H1 (cell line): ENCODE results near the gene HAVCR2. TPM values are rescaled to one million over a fixed set of nuclear protein-coding genes. Genes with fewer than 3 reads are reported as not detected.

Source experiments
- CTCF ChIA-PET: fragments of 300-600 bp; sonication (Branson Sonifier 250); formaldehyde crosslinking; loops from one replicate; lab custom pipeline; 2021; ENCODE audit not compliant: partially characterized antibody; lab: Charles Lee
- POLR2A ChIA-PET: fragments of 300-600 bp; sonication (Branson Sonifier 250); formaldehyde crosslinking; loops from one replicate; lab custom pipeline; 2021; ENCODE audit warnings: inconsistent platforms; ENCODE audit not compliant: partially characterized antibody; lab: Charles Lee
- DNase-seq, 2 experiments: peaks; one replicate each; pipeline versions ENCODE4 v3.0.0 to v3.0.0-alpha.2; 2010 to 2022; ENCODE audit warnings: low spot score in 2 of 2, low read depth in 1 of 2, mixed read lengths in 1 of 2
- FAIRE-seq: peaks from 2 replicates; lab custom pipeline; 2011; peaks lifted over from hg19 to GRCh38; lab: Jason Lieb, UNC
- H2AFZ ChIP-seq: 2 replicates; pipeline ENCODE4 v1.8.1; 2012; ENCODE audit warnings: low read length, inconsistent platforms
- H2AK5ac ChIP-seq: 2 replicates; pipeline ENCODE4 v1.6.1; 2013; ENCODE audit warnings: low read depth, low read length
- H2BK120ac ChIP-seq: replicated peaks from 2 replicates; pipeline ENCODE3; 2013; ENCODE audit warnings: low read depth, low read length, inconsistent platforms
- H2BK12ac ChIP-seq: 2 replicates; pipeline ENCODE4 v1.6.1; 2013; ENCODE audit warnings: low read depth, low read length
- H2BK15ac ChIP-seq: 2 replicates; pipeline ENCODE4 v1.6.1; 2013; ENCODE audit warnings: low read length
- H2BK20ac ChIP-seq: 2 replicates; pipeline ENCODE4 v1.6.1; 2013; ENCODE audit warnings: low read length
- H2BK5ac ChIP-seq: 2 replicates; pipeline ENCODE4 v1.6.1; 2013; ENCODE audit warnings: low read depth, low read length
- H3K14ac ChIP-seq: 2 replicates; pipeline ENCODE4 v1.6.1; 2013; ENCODE audit warnings: inconsistent platforms; ENCODE audit not compliant: insufficient read length
- H3K18ac ChIP-seq: 2 replicates; pipeline ENCODE4 v1.6.1; 2013; ENCODE audit warnings: low read length; ENCODE audit errors: extremely low read depth
- H3K23ac ChIP-seq: 2 replicates; pipeline ENCODE4 v1.6.1; 2013; ENCODE audit warnings: inconsistent platforms; ENCODE audit not compliant: insufficient read length
- H3K23me2 ChIP-seq: 2 replicates; pipeline ENCODE4 v1.6.1; 2013; ENCODE audit warnings: low read depth, low read length
- H3K27ac ChIP-seq: 2 replicates; pipeline ENCODE4 v1.6.1; 2011; ENCODE audit warnings: low read depth, low read length, inconsistent platforms
- H3K27me3 ChIP-seq, 4 experiments: replicated peaks in 1 of 4; 1 replicate in 1 of 4; 2 replicates in 3 of 4; pipeline versions ENCODE4 v1.6.1 to v1.8.1; 2011 to 2013; ENCODE audit warnings: low read length in 3 of 4, mild to moderate bottlenecking in 3 of 4, inconsistent platforms in 2 of 4, mixed read lengths in 2 of 4, moderate library complexity in 1 of 4; ENCODE audit not compliant: control insufficient read depth in 3 of 4, insufficient read depth in 3 of 4; ENCODE audit errors: extremely low read depth in 1 of 4
- H3K36me3 ChIP-seq, 4 experiments: 2 replicates each; pipeline versions ENCODE4 v1.6.1 to v1.8.1; 2011 to 2013; ENCODE audit warnings: mild to moderate bottlenecking in 4 of 4, low read length in 3 of 4, moderate library complexity in 2 of 4, control low read depth in 1 of 4, inconsistent platforms in 1 of 4; ENCODE audit not compliant: insufficient read depth in 4 of 4, control insufficient read depth in 2 of 4
- H3K4ac ChIP-seq: replicated peaks from 2 replicates; pipeline ENCODE3; 2013; ENCODE audit warnings: low read length, low read depth, mixed read lengths, inconsistent platforms; ENCODE audit not compliant: insufficient read length
- H3K4me1 ChIP-seq, 4 experiments: replicated peaks in 1 of 4; 1 replicate in 1 of 4; 2 replicates in 3 of 4; pipeline versions ENCODE4 v1.6.1 to v1.8.1; 2011 to 2013; ENCODE audit warnings: low read length in 3 of 4, inconsistent platforms in 2 of 4, mixed read lengths in 1 of 4; ENCODE audit not compliant: insufficient read depth in 4 of 4, control insufficient read depth in 3 of 4
- H3K4me2 ChIP-seq, 2 experiments: 2 replicates each; pipeline versions ENCODE4 v1.6.1 to v1.8.1; 2011 to 2013; ENCODE audit warnings: low read depth in 2 of 2, low read length in 2 of 2, control low read depth in 1 of 2, inconsistent platforms in 1 of 2, mild to moderate bottlenecking in 1 of 2; ENCODE audit not compliant: insufficient read depth in 1 of 2
- H3K4me3 ChIP-seq, 4 experiments: fragments of 200-600, 300-600 bp in 1 of 4; sonication (generic), shearing (Covaris generic), sonication (Bioruptor Twin) in 1 of 4; 2 replicates each; pipeline versions ENCODE4 v1.5.1 to v1.8.1; 2011 to 2016; ENCODE audit warnings: low read length in 4 of 4, low read depth in 3 of 4, control low read depth in 2 of 4, inconsistent platforms in 2 of 4, mild to moderate bottlenecking in 2 of 4, mixed read lengths in 1 of 4, moderate library complexity in 1 of 4; ENCODE audit not compliant: insufficient read depth in 2 of 4; ENCODE audit errors: extremely low read depth in 1 of 4
- H3K56ac ChIP-seq: replicated peaks from 2 replicates; pipeline ENCODE3; 2013; ENCODE audit warnings: low read depth, mild to moderate bottlenecking, mixed read lengths, low read length, inconsistent platforms; ENCODE audit not compliant: insufficient read length
- H3K79me1 ChIP-seq: 2 replicates; pipeline ENCODE4 v1.6.1; 2013; ENCODE audit warnings: low read depth, low read length, control low read depth
- H3K79me2 ChIP-seq, 2 experiments: 2 replicates each; pipeline versions ENCODE4 v1.6.1 to v1.8.1; 2012 to 2013; ENCODE audit warnings: low read length in 2 of 2, mild to moderate bottlenecking in 2 of 2, inconsistent platforms in 1 of 2; ENCODE audit not compliant: insufficient read depth in 2 of 2, control insufficient read depth in 1 of 2
- H3K9ac ChIP-seq, 4 experiments: replicated peaks in 1 of 4; 1 replicate in 1 of 4; 2 replicates in 3 of 4; pipeline versions ENCODE4 v1.6.1 to v1.8.1; 2011 to 2013; ENCODE audit warnings: low read depth in 3 of 4, low read length in 3 of 4, control low read depth in 2 of 4, mild to moderate bottlenecking in 2 of 4, moderate library complexity in 2 of 4, inconsistent platforms in 1 of 4; ENCODE audit errors: extremely low read depth in 1 of 4
- H3K9me3 ChIP-seq, 2 experiments: 2 replicates each; pipeline versions ENCODE4 v1.6.1 to v1.8.1; 2012 to 2013; ENCODE audit warnings: mild to moderate bottlenecking in 2 of 2, moderate library complexity in 2 of 2, control low read depth in 1 of 2, inconsistent platforms in 1 of 2, low read depth in 1 of 2, low read length in 1 of 2, mixed read lengths in 1 of 2; ENCODE audit not compliant: insufficient read depth in 2 of 2
- H4K20me1 ChIP-seq, 2 experiments: replicated peaks in 1 of 2; 2 replicates each; pipeline versions ENCODE3 to v1.8.1; 2011 to 2013; ENCODE audit warnings: inconsistent platforms in 2 of 2, low read length in 2 of 2, mild to moderate bottlenecking in 1 of 2; ENCODE audit not compliant: insufficient read depth in 2 of 2, control insufficient read depth in 1 of 2
- H4K5ac ChIP-seq: 2 replicates; pipeline ENCODE4 v1.6.1; 2013; ENCODE audit warnings: low read length, low read depth, mixed read lengths, inconsistent platforms; ENCODE audit not compliant: insufficient read length
- H4K8ac ChIP-seq: 2 replicates; pipeline ENCODE4 v1.8.0; 2013; ENCODE audit warnings: mild to moderate bottlenecking, moderate library complexity, low read length, inconsistent platforms; ENCODE audit not compliant: insufficient read depth; ENCODE audit errors: extremely low read depth
- H4K91ac ChIP-seq: replicated peaks from 2 replicates; pipeline ENCODE3; 2013; ENCODE audit warnings: low read length, mixed read lengths, inconsistent platforms; ENCODE audit not compliant: insufficient read length
- BRCA1 ChIP-seq: IDR thresholded peaks from 2 replicates; pipeline ENCODE4 v1.6.1; 2012; ENCODE audit warnings: low read depth, low read length, improper control_type of control experiment
- CBX8 ChIP-seq: fragments of 300-800, 300-1000 bp; sonication (generic); IDR thresholded peaks from 2 replicates; pipeline ENCODE4 v1.7.1; 2016; ENCODE audit warnings: low read depth, low read length, borderline replicate concordance
- CHD2 ChIP-seq: IDR thresholded peaks from 2 replicates; pipeline ENCODE4 v1.6.1; 2012; ENCODE audit warnings: low read length, improper control_type of control experiment
- E2F6 ChIP-seq: IDR thresholded peaks from 2 replicates; pipeline ENCODE4 v1.6.1; 2012; ENCODE audit warnings: inconsistent platforms
- MAFK ChIP-seq: IDR thresholded peaks from 2 replicates; pipeline ENCODE4 v1.6.1; 2012; ENCODE audit warnings: low read depth, mild to moderate bottlenecking, improper control_type of control experiment, low read length
- NRF1 ChIP-seq: IDR thresholded peaks from 2 replicates; pipeline ENCODE4 v1.6.1; 2011; ENCODE audit warnings: mild to moderate bottlenecking, low read depth, low read length, improper control_type of control experiment
- POLR2AphosphoS5 ChIP-seq: IDR thresholded peaks from 2 replicates; pipeline ENCODE4 v1.6.1; 2011; ENCODE audit warnings: low read depth, low read length
- RFX5 ChIP-seq: IDR thresholded peaks from 2 replicates; pipeline ENCODE4 v1.6.1; 2011; ENCODE audit warnings: low read depth, low read length, improper control_type of control experiment, borderline replicate concordance
- SAP30 ChIP-seq: fragments of 300-600 bp; sonication (generic); IDR thresholded peaks from 2 replicates; pipeline ENCODE4 v1.7.1; 2012; ENCODE audit warnings: low read length, moderate library complexity, mild to moderate bottlenecking, inconsistent platforms; ENCODE audit not compliant: insufficient read depth, insufficient replicate concordance
- SIX5 ChIP-seq: IDR thresholded peaks from 2 replicates; pipeline ENCODE4 v1.6.1; 2011; ENCODE audit warnings: mild to moderate bottlenecking, low read depth, low read length
- SRF ChIP-seq: IDR thresholded peaks from 2 replicates; pipeline ENCODE4 v1.6.1; 2011; ENCODE audit warnings: mild to moderate bottlenecking, low read depth, low read length, moderate library complexity
- TAF1 ChIP-seq: IDR thresholded peaks from 2 replicates; pipeline ENCODE4 v1.6.1; 2011; ENCODE audit warnings: mild to moderate bottlenecking, low read depth, low read length
- WGBS, 2 experiments: shearing (Covaris generic) in 1 of 2; methylation state at CpG; one replicate each; pipeline versions ENCODE4 v1.1.6 to v1.1.7; 2013 to 2015; ENCODE audit warnings: low lambda C conversion rate in 2 of 2, mixed read lengths in 2 of 2, inconsistent platforms in 1 of 2, low coverage in 1 of 2, missing lambda C conversion rate in 1 of 2; ENCODE audit not compliant: insufficient replicate concordance in 2 of 2, insufficient coverage in 1 of 2, insufficient read length in 1 of 2; ENCODE audit errors: extremely low coverage in 1 of 2, missing lambda C conversion rate in 1 of 2; 5-methylcytosine and 5-hydroxymethylcytosine counted together
- polyA plus RNA-seq, 7 experiments: library from polyadenylated mRNA; depleted of rRNA in 3 of 7; stranded (reverse) in 5 of 7; unstranded in 2 of 7; fragments of >200 nt in 5 of 7; fragments of 200-250 nt in 2 of 7; gene quantifications; 1 replicate in 5 of 7; 2 replicates in 1 of 7; 4 replicates in 1 of 7; pipeline versions ENCODE4 v1.2.1 to v1.2.3, GENCODE V29; 2011 to 2013; ENCODE audit warnings: missing spikeins in 2 of 7, mixed read lengths in 2 of 7
- total RNA-seq: library from RNA; stranded (reverse); fragmentation: NEBNext Ultra II Directional; extraction: Animal tissue kit (Norgen Biotek cat#: 25700); gene quantifications from 2 replicates; pipeline ENCODE4 v1.2.1, GENCODE V29; 2021

Gene HAVCR2
- total and polyA plus RNA-seq, 2 of the 8 experiments (the other 6 are each of a cell fraction or from before 2014, with no cell fraction given) = 0.03 TPM; not detected in 1

GRCh38 chr5:157150995-157151394, 42.2 kb upstream of the HAVCR2 start:
- no peak overlapping the region for H3K9ac ChIP-seq
- CTCF ChIA-PET = interaction anchor here (1.0 to 5.1 kb wide), 3 partner anchors 66 to 113 kb away, joined by 3 to 37 read pairs (median 10); no protein-coding TSS in a partner anchor
- no peak overlapping the region for H3K4me2 ChIP-seq
- no peak overlapping the region for H2AFZ ChIP-seq
- H4K5ac ChIP-seq = no peak overlapping the region
- H3K4ac ChIP-seq = no peak overlapping the region
- H2BK5ac ChIP-seq = no peak overlapping the region
- H4K8ac ChIP-seq = no peak overlapping the region
- H3K23ac ChIP-seq = no peak overlapping the region
- H3K4me3 ChIP-seq = no peak overlapping the region
- no peaks in the 10 kb centered on the region for H3K36me3 ChIP-seq
- FAIRE-seq (no peak), DNase-seq (no peak)
- no peak overlapping the region for H2AK5ac ChIP-seq
- H2BK12ac ChIP-seq = no peak overlapping the region
- H3K27me3 ChIP-seq = no peaks in the 10 kb centered on the region
- POLR2A ChIA-PET = no interaction called here
- H2BK15ac ChIP-seq = no peak overlapping the region
- H4K20me1 ChIP-seq = no peaks in the 10 kb centered on the region
- H3K56ac ChIP-seq = no peak overlapping the region
- no peaks in the 10 kb centered on the region for H3K4me1 ChIP-seq
- no peaks in the 10 kb centered on the region for H3K79me1 ChIP-seq
- no peak overlapping the region for H2BK120ac ChIP-seq
- no peak overlapping the region for H3K14ac ChIP-seq
- no peaks in the 10 kb centered on the region for H3K23me2 ChIP-seq
- no peaks in the 10 kb centered on the region for H3K79me2 ChIP-seq
- TF ChIP-seq E2F6 (no peak), SIX5 (no peak), RFX5 (no peak), BRCA1 (no peak), CBX8 (no peak), TAF1 (no peak), NRF1 (no peak), POLR2AphosphoS5 (no peak), CHD2 (no peak), SRF (no peak), MAFK (no peak), SAP30 (no peak)
- no peaks in the 10 kb centered on the region for H3K9me3 ChIP-seq
- no peak overlapping the region for H3K18ac ChIP-seq
- H3K27ac ChIP-seq = no peak overlapping the region
- H2BK20ac ChIP-seq = no peak overlapping the region
- 86% methylated on average over 3 of the region's 3 CpGs; no CpG with 5 or more reads in 1 of the 2 experiments for WGBS, 2 experiments
- H4K91ac ChIP-seq = no peak overlapping the region
